ENCODE results near the gene STXBP1.

DNA sequence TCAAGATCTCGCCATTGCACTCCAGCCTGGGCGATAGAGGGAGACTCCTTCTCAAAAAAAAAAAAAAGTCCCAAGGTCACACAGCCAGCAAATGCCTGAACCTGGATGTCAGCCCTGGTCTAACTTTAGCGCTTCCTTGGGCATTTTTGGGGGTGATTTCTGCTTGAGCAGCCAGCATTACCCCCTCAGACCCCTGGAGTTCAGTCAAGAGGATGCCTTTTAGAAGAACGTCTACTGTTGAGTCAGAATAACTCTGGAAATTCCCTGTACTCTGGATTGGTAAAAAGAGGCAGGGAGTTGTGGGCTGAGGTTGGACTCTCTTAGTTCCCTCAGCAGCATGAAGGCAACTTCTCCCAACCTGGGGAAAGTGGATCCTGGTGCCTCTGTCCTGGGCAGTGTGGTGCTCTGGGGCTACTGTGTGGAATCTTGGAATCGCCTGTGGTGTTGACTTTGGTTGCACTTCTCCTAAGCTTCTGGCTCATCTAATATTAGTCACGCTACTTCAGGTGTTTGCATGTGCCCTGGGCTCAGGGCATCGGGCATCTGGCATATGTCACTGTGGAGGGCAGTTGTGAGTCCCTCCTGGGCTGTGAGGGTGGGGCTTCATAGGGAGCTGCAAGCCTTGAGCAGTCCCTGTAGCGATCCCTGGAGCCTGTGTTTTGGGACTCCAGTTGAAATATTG lies 32.2 kb downstream of the STXBP1 start:
- TF ChIP-seq, protein P1, sequence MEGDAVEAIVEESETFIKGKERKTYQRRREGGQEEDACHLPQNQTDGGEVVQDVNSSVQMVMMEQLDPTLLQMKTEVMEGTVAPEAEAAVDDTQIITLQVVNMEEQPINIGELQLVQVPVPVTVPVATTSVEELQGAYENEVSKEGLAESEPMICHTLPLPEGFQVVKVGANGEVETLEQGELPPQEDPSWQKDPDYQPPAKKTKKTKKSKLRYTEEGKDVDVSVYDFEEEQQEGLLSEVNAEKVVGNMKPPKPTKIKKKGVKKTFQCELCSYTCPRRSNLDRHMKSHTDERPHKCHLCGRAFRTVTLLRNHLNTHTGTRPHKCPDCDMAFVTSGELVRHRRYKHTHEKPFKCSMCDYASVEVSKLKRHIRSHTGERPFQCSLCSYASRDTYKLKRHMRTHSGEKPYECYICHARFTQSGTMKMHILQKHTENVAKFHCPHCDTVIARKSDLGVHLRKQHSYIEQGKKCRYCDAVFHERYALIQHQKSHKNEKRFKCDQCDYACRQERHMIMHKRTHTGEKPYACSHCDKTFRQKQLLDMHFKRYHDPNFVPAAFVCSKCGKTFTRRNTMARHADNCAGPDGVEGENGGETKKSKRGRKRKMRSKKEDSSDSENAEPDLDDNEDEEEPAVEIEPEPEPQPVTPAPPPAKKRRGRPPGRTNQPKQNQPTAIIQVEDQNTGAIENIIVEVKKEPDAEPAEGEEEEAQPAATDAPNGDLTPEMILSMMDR (IDR thresholded peaks at IDR 0.05 in 4 of 5, conservative IDR thresholded peaks at IDR 0.05 in 1 of 5), result no peak
- no peak for TF ChIP-seq POLR2A (IDR thresholded peaks at IDR 0.05)

Data from gastrocnemius medialis (tissue), 4 donors.